ENCODE results near the gene ZNF783.

DNA sequence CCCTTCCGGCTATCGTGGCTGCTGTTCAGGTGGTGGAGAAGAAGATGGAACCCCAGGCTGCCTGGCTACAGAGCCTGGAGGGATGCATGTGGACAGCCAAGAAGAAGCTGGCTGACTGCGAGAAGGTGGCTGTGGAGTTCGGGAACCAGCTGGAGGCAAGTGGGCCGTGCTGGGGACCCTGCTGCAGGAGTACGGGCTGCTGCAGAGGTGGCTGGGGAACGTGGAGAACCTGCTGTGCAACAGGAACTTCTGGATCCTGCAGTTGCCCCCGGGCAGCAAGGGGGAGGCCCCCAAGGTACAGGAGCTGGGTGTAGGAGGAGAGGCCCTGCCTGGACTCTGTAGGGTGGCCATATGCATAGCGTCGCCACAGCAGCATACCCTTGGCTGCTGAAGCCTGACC, 25.6 kb downstream of the ZNF783 start:
- TF ChIP-seq SUZ12 (IDR thresholded peaks at IDR 0.05): no peak
- TF ChIP-seq FOXM1 (IDR thresholded peaks at IDR 0.05; ENCODE audit: borderline replicate concordance): no peak
- TF ChIP-seq SP1 (IDR thresholded peaks at IDR 0.05): no peak
- TF ChIP-seq PKNOX1 (IDR thresholded peaks at IDR 0.05): no peak

Data from HEK293T (cell line).